Measurements from ENCODE around the gene NCOA7.

GRCh38 chr6:125944434-125944816, 153.7 kb downstream of the NCOA7 start:
- TF ChIP-seq CTCF (IDR thresholded peaks at IDR 0.05; ENCODE audit: low read depth, low read length) (no peak), EZH2phosphoT487 (IDR thresholded peaks at IDR 0.05; ENCODE audit: low read depth) (no peak)

All from OCI-LY3 (cell line).